Prostate gland (tissue), 2 donors: ENCODE measurements around the gene TM4SF18. TPM values are rescaled to one million over a fixed set of nuclear protein-coding genes. Genes with fewer than 3 reads are reported as not detected.

Experiments
- DNase-seq: peaks from one replicate; pipeline ENCODE4 v3.0.0-alpha.2; 2019; ENCODE audit warnings: low spot score
- H3K27ac ChIP-seq, 2 donors: fragments of 200-600 bp; sonication (generic); 2 replicates each; pipeline ENCODE4 v1.5.1; 2017 to 2019
- H3K27me3 ChIP-seq: fragments of 200-600 bp; sonication (generic); replicated peaks from 2 replicates; pipeline ENCODE4 v1.5.1; 2019; ENCODE audit not compliant: insufficient read depth
- H3K36me3 ChIP-seq, 2 donors: fragments of 200-600 bp; sonication (generic); 1 replicate in 1 of 2; 2 replicates in 1 of 2; pipeline versions ENCODE4 v1.5.1 to v1.8.1; 2017 to 2019
- H3K4me1 ChIP-seq: fragments of 200-600 bp; sonication (generic); replicated peaks from 2 replicates; pipeline ENCODE4 v1.5.1; 2019
- H3K4me3 ChIP-seq, 2 donors: fragments of 200-600 bp; sonication (generic); 2 replicates each; pipeline ENCODE4 v1.5.1; 2017 to 2019
- H3K9me3 ChIP-seq: fragments of 200-600 bp; sonication (generic); 2 replicates; pipeline ENCODE4 v1.5.1; 2017
- CTCF ChIP-seq, 4 experiments: fragments of 200-600 bp in 2 of 4; fragments of 450-650 bp in 2 of 4; sonication (generic) in 2 of 4; IDR thresholded peaks; 1 replicate in 3 of 4; 2 replicates in 1 of 4; pipeline ENCODE4 v1.5.1; 2016 to 2019; ENCODE audit warnings: antibody characterized with exemption in 4 of 4, mild to moderate bottlenecking in 2 of 4, moderate library complexity in 2 of 4
- POLR2A ChIP-seq: fragments of 450-650 bp; IDR thresholded peaks from one replicate; pipeline ENCODE4 v1.6.1; 2016; ENCODE audit warnings: antibody characterized with exemption, mild to moderate bottlenecking
- POLR2AphosphoS5 ChIP-seq: sonication (generic); formaldehyde crosslinking; IDR thresholded peaks from one replicate; pipeline ENCODE4 v1.6.1; 2017; ENCODE audit warnings: antibody characterized with exemption
- whole genome bisulfite sequencing: methylation state at CpG from one replicate; pipeline ENCODE4 v1.1.5; 2018; 5-methylcytosine and 5-hydroxymethylcytosine counted together
- intact Hi-C: fragments of 100-400 bp; cut with DNase I; formaldehyde crosslinking; loops from one replicate; pipeline ENCODE4 v1.14.2; 2022
- total RNA-seq, 2 donors: library from RNA; depleted of rRNA; stranded (reverse); fragments of >200 nt; gene quantifications; one replicate each; pipeline ENCODE4 v1.1.0, GENCODE V29; 2016

The TM4SF18 gene
- total RNA-seq, 2 donors from 2014 or later: 4.3 to 4.9 TPM

GRCh38 chr3:149374793-149375500, 41.5 kb upstream of the TM4SF18 start:
- Histone ChIP-seq H3K36me3 (no peaks in the 10 kb centered on the region), H3K4me3 (no peak overlapping the region), H3K27me3 (no peaks in the 10 kb centered on the region), H3K9me3 (no peaks in the 10 kb centered on the region), H3K27ac (peak overlapping the region; percentile 82 to 87), H3K4me1 (peaks cover 22% of the 10 kb centered on the region)
- TF ChIP-seq POLR2A: no peak
- no peak for TF ChIP-seq POLR2AphosphoS5
- no peak for TF ChIP-seq CTCF (IDR thresholded peaks at IDR 0.05)
- no peak for DNase-seq
- 83% methylated on average over 3 of the region's 3 CpGs for WGBS
- intact Hi-C loops: no loop called here

- Histone ChIP-seq H3K27me3 (no peaks in the 10 kb centered on the region), H3K27ac (peak overlapping the region in 1 of 2 donors; percentile 6), H3K9me3 (no peaks in the 10 kb centered on the region), H3K36me3 (no peaks in the 10 kb centered on the region), H3K4me1 (peaks cover 24% of the 10 kb centered on the region), H3K4me3 (no peak overlapping the region)
- intact Hi-C loops: no loop called here
- 79% methylated on average over 1 of the region's 1 CpG for WGBS
- no peak for DNase-seq
- TF ChIP-seq POLR2AphosphoS5 (no peak), POLR2A (no peak), CTCF (IDR thresholded peaks at IDR 0.05) (no peak)
Measured at GRCh38 chr3:149374391-149374790, 41.0 kb upstream of the TM4SF18 start.

- no peaks in the 10 kb centered on the region for H3K9me3 ChIP-seq
- H3K27me3 ChIP-seq: no peaks in the 10 kb centered on the region
- 53% methylated on average over 2 of the region's 2 CpGs for WGBS
- TF ChIP-seq POLR2AphosphoS5 (peak; percentile 23), CTCF (IDR thresholded peaks at IDR 0.05) (no peak), POLR2A (no peak)
- intact Hi-C loops: no loop called here
- H3K4me1 ChIP-seq: peaks cover 20% of the 10 kb centered on the region
- H3K27ac ChIP-seq: peak overlapping the region; percentile 14 to 16
- H3K4me3 ChIP-seq: no peak overlapping the region
- H3K36me3 ChIP-seq: no peaks in the 10 kb centered on the region
- DNase-seq: no peak
Measured at GRCh38 chr3:149373235-149374125, 40.0 kb upstream of the TM4SF18 start.

GRCh38 chr3:149371723-149372114, 38.3 kb upstream of the TM4SF18 start:
- DNase-seq: no peak
- Histone ChIP-seq H3K4me1 (peaks cover 20% of the 10 kb centered on the region), H3K4me3 (no peak overlapping the region), H3K36me3 (no peaks in the 10 kb centered on the region), H3K9me3 (no peaks in the 10 kb centered on the region), H3K27ac (peak overlapping the region; percentile 55 to 71), H3K27me3 (no peaks in the 10 kb centered on the region)
- 28% methylated on average over 2 of the region's 2 CpGs for WGBS
- TF ChIP-seq POLR2A (no peak), CTCF (IDR thresholded peaks at IDR 0.05) (no peak), POLR2AphosphoS5 (no peak)
- intact Hi-C loops: no loop called here
